CD4-positive, alpha-beta T cell (primary cell): ENCODE measurements around the gene AKAP8. TPM values are rescaled to one million over a fixed set of nuclear protein-coding genes. Genes with fewer than 3 reads are reported as not detected.
A peak's percentile ranks its signal among the peaks of the same experiment; 100 is the strongest.
"Not testable (repeated sequence)": the region's sequence is repeated elsewhere in the genome, so short reads cannot be mapped to it uniquely, and the experiment has no call there.

Experiments
- ATAC-seq: fragments of 200-7000 bp; cut with Tn5 transposase; one replicate; pipeline ENCODE4 v1.10.0; 2022; ENCODE audit warnings: mild to moderate bottlenecking; ENCODE audit not compliant: poor library complexity
- CTCF ChIA-PET: fragments of 350-600 bp; sonication (Branson Sonifier 250); formaldehyde crosslinking; loops from one replicate; lab custom pipeline; 2021; ENCODE audit warnings: antibody characterized with exemption, inconsistent platforms; lab: Charles Lee
- POLR2A ChIA-PET: fragments of 350-600 bp; sonication (Branson Sonifier 250); formaldehyde crosslinking; loops from one replicate; lab custom pipeline; 2021; ENCODE audit warnings: antibody characterized with exemption, inconsistent platforms; lab: Charles Lee
- DNase-seq, 14 experiments: peaks; one replicate each; pipeline ENCODE4 v3.0.0-alpha.2; 2013 to 2020; ENCODE audit warnings: mixed read lengths in 2 of 14
- H3K27ac ChIP-seq, 2 donors: one replicate each; pipeline versions ENCODE4 v1.5.1 to v1.7.0; 2013; ENCODE audit warnings: low read length in 2 of 2, low read depth in 1 of 2, mild to moderate bottlenecking in 1 of 2
- H3K27me3 ChIP-seq, 2 experiments: 1 replicate in 1 of 2; 2 replicates in 1 of 2; pipeline versions ENCODE4 v1.6.1 to v1.7.0; 2013; ENCODE audit warnings: low read length in 2 of 2, control low read depth in 1 of 2, mild to moderate bottlenecking in 1 of 2, moderate library complexity in 1 of 2; ENCODE audit not compliant: insufficient read depth in 2 of 2, control insufficient read depth in 1 of 2
- H3K36me3 ChIP-seq: one replicate; pipeline ENCODE4 v1.6.1; 2013; ENCODE audit warnings: low read length, control low read depth; ENCODE audit not compliant: insufficient read depth
- H3K4me1 ChIP-seq: one replicate; pipeline ENCODE4 v1.6.1; 2013; ENCODE audit warnings: low read length, control low read depth; ENCODE audit not compliant: insufficient read depth
- H3K4me3 ChIP-seq: one replicate; pipeline ENCODE4 v1.5.1; 2013; ENCODE audit warnings: mild to moderate bottlenecking, low read length, moderate library complexity
- H3K9me3 ChIP-seq, 2 experiments: 1 replicate in 1 of 2; 2 replicates in 1 of 2; pipeline versions ENCODE4 v1.6.1 to v1.7.0; 2013; ENCODE audit warnings: low read length in 2 of 2, mild to moderate bottlenecking in 2 of 2, control low read depth in 1 of 2, moderate library complexity in 1 of 2; ENCODE audit not compliant: control insufficient read depth in 1 of 2, insufficient read depth in 1 of 2
- H3K27ac Mint-ChIP-seq: one replicate; pipeline ENCODE4 v1.8.0; 2020; ENCODE audit warnings: mixed read lengths
- H3K27me3 Mint-ChIP-seq: one replicate; pipeline ENCODE4 v1.8.0; 2021; ENCODE audit warnings: mixed read lengths
- H3K36me3 Mint-ChIP-seq: one replicate; pipeline ENCODE4 v1.8.0; 2021; ENCODE audit warnings: low read depth, mixed read lengths
- H3K4me1 Mint-ChIP-seq: one replicate; pipeline ENCODE4 v1.8.0; 2021; ENCODE audit warnings: low read depth, mixed read lengths
- H3K4me3 Mint-ChIP-seq: one replicate; pipeline ENCODE4 v1.8.0; 2020; ENCODE audit warnings: mild to moderate bottlenecking, mixed read lengths
- H3K9me3 Mint-ChIP-seq: one replicate; pipeline ENCODE4 v1.8.0; 2020; ENCODE audit warnings: mixed read lengths
- CTCF ChIP-seq: fragments of 200-600 bp; IDR thresholded peaks from one replicate; pipeline ENCODE4 v1.8.0; 2022; ENCODE audit warnings: antibody characterized with exemption, mild to moderate bottlenecking
- intact Hi-C, 2 experiments: fragments of 100-400 bp; cut with DNase I in 1 of 2; cut with micrococcal nuclease in 1 of 2; formaldehyde crosslinking; loops; one replicate each; pipeline versions ENCODE4 v1.15.1 to v1.9.0; 2023 to 2025; cut with DNase I, micrococcal nuclease
- total RNA-seq, 174 experiments: library from RNA in 2 of 174; stranded (reverse) in 2 of 174; gene quantifications; one replicate each; pipeline ENCODE4 v1.2.3 and lab custom pipeline; 2021 to 2026

The AKAP8 gene
- total RNA-seq, 2 experiments from 2014 or later, result 87.5 to 90.1 TPM

- H3K36me3 Mint-ChIP-seq, result peaks cover 50% of the 10 kb centered on the region
- H3K9me3 Mint-ChIP-seq, result no peaks in the 10 kb centered on the region
- H3K4me3 Mint-ChIP-seq, result peak overlapping the region; percentile 38
- ATAC-seq, result peak; percentile 29
- no peaks in the 10 kb centered on the region for H3K27me3 Mint-ChIP-seq
- ChIA-PET POLR2A (interaction anchor here (8.2 kb wide), 1 partner anchor 34 kb away, joined by 208 read pairs; the partner anchor contains the start of gene AKAP8), CTCF (no interaction called here)
- Histone ChIP-seq H3K4me3 (no peak overlapping the region), H3K27me3 (no peaks in the 10 kb centered on the region), H3K27ac (no peak overlapping the region), H3K9me3 (no peaks in the 10 kb centered on the region), H3K36me3 (peaks cover 23% of the 10 kb centered on the region), H3K4me1 (peaks cover 44% of the 10 kb centered on the region)
- no peak for DNase-seq
- H3K27ac Mint-ChIP-seq, result peak overlapping the region; percentile 53
- intact Hi-C loops, result no loop called here
- no peak for TF ChIP-seq CTCF
- H3K4me1 Mint-ChIP-seq, result peaks cover 58% of the 10 kb centered on the region
Measured at GRCh38 chr19:15412832-15413231, 33.2 kb upstream of the AKAP8 start.

GRCh38 chr19:15411351-15411750, 31.8 kb upstream of the AKAP8 start:
- H3K4me3 ChIP-seq, ATAC-seq, intact Hi-C loops, H3K27me3 ChIP-seq, H3K27ac ChIP-seq, H3K9me3 ChIP-seq, CTCF ChIA-PET, H3K27ac Mint-ChIP-seq, H3K4me3 Mint-ChIP-seq, H3K27me3 Mint-ChIP-seq, H3K9me3 Mint-ChIP-seq, DNase-seq: not testable (repeated sequence)
- Histone ChIP-seq H3K4me1 (peaks cover 33% of the 10 kb centered on the region), H3K36me3 (peaks cover 30% of the 10 kb centered on the region)
- POLR2A ChIA-PET, result interaction anchor here (0.9 to 1.7 kb wide), 2 partner anchors 9 to 33 kb away, joined by 3 to 5 read pairs; no protein-coding TSS in a partner anchor
- Mint-ChIP-seq H3K36me3 (peaks cover 60% of the 10 kb centered on the region), H3K4me1 (peaks cover 57% of the 10 kb centered on the region)

- no peak for ATAC-seq
- Histone ChIP-seq H3K27me3 (no peaks in the 10 kb centered on the region), H3K4me1 (peaks cover 9% of the 10 kb centered on the region), H3K27ac (no peak overlapping the region), H3K36me3 (peaks cover 72% of the 10 kb centered on the region), H3K4me3 (no peak overlapping the region), H3K9me3 (no peaks in the 10 kb centered on the region)
- Mint-ChIP-seq H3K36me3 (peaks cover 83% of the 10 kb centered on the region), H3K4me3 (no peak overlapping the region), H3K9me3 (no peaks in the 10 kb centered on the region), H3K27me3 (no peaks in the 10 kb centered on the region), H3K4me1 (peaks cover 45% of the 10 kb centered on the region), H3K27ac (no peak overlapping the region)
- intact Hi-C loops, result no loop called here
- peak in 1 of 14 experiments; percentile 3 for DNase-seq
- POLR2A ChIA-PET, result no interaction called here
- no peak for TF ChIP-seq CTCF
- CTCF ChIA-PET, result interaction anchor here (0.6 kb wide), 1 partner anchor 246 kb away, joined by 3 read pairs; no protein-coding TSS in a partner anchor
Measured at GRCh38 chr19:15404780-15405211, 25.2 kb upstream of the AKAP8 start.
